GM12873 (cell line): ENCODE results near the gene DCLRE1A.

ENCODE experiments used
- CTCF ChIP-seq: IDR thresholded peaks from 2 replicates; pipeline ENCODE4 v1.5.1; 2012; ENCODE audit warnings: low read depth, mild to moderate bottlenecking, moderate library complexity, low read length, control low read depth; ENCODE audit not compliant: insufficient read depth; ENCODE audit errors: missing control alignments

DCLRE1A gene

GRCh38 chr10:113819989-113820388, 33.9 kb downstream of the DCLRE1A start:
- no peak for TF ChIP-seq CTCF

- no peak for TF ChIP-seq CTCF
Observed at GRCh38 chr10:113808168-113808567, 45.7 kb downstream of the DCLRE1A start.

- TF ChIP-seq CTCF = no peak
Observed at GRCh38 chr10:113806503-113806902, 47.4 kb downstream of the DCLRE1A start.

- no peak for TF ChIP-seq CTCF
Observed at GRCh38 chr10:113802997-113803396, 50.9 kb downstream of the DCLRE1A start.

- TF ChIP-seq CTCF = no peak
Observed at GRCh38 chr10:113801569-113801968, 52.3 kb downstream of the DCLRE1A start.

- no peak for TF ChIP-seq CTCF
Observed at GRCh38 chr10:113791691-113792090, 62.2 kb downstream of the DCLRE1A start.

- no peak for TF ChIP-seq CTCF
Observed at GRCh38 chr10:113788604-113789083, 65.2 kb downstream of the DCLRE1A start.
